AG09309 (cell line): ENCODE data around the gene GCGR.

Source experiments
- DNase-seq: peaks from one replicate; pipeline ENCODE4 v3.0.0-alpha.2; 2010; ENCODE audit warnings: low read depth
- H3K4me3 ChIP-seq: 2 replicates; pipeline ENCODE4 v1.5.1; 2011; ENCODE audit warnings: mild to moderate bottlenecking, low read depth, low read length, moderate library complexity; ENCODE audit not compliant: control insufficient read depth
- TF ChIP-seq, protein P1 (sequence below): IDR thresholded peaks from 2 replicates; pipeline ENCODE4 v1.5.1; 2011; ENCODE audit warnings: mild to moderate bottlenecking, low read depth, low read length, inconsistent platforms; ENCODE audit not compliant: insufficient read depth, control insufficient read depth; ENCODE audit errors: missing control alignments

Gene GCGR

DNA sequence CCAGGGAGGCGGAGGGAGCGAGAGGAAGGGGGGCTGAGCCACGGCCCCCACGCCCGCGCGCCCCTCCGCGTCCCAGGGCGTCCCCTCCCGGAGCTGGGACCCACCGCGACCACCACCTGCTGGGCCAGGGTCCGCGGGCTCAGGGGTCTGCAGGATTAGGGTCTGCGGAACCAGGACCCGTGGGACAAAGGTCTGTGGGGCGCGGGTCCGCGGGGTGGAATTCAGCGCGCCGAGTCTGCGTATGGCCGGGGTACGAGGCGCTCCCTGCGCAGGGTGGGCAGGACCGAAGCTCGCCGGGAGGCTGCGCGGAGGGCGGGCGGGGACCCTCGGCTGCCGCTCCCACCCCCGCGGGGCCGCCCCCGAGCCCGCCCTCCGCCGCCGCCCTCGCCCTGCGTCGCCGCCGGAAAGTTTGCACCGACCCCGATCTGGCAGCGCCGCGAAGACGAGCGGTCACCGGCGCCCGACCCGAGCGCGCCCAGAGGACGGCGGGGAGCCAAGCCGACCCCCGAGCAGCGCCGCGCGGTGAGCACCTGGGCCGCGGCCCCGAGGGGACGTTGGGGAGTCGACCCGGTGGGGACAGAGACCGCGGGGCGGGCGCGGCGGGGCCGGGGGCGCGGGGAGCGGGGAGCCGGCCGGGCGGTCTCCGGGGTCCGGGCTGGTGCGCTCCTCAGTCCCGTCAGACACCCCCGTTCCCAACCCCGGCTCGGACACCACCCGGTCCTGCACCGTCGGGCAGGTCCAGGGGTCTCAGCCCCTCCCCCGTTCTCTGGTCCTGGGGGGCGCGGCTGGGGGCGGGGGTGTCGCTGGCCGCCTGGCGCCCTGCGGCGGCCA is at the start of gene GCGR:
Gene GCGR (plus strand): TSS at position 423 of the 831 bp plus-strand sequence. CDS start 4,869 bp downstream, outside the sequence.
- TF ChIP-seq, protein P1, sequence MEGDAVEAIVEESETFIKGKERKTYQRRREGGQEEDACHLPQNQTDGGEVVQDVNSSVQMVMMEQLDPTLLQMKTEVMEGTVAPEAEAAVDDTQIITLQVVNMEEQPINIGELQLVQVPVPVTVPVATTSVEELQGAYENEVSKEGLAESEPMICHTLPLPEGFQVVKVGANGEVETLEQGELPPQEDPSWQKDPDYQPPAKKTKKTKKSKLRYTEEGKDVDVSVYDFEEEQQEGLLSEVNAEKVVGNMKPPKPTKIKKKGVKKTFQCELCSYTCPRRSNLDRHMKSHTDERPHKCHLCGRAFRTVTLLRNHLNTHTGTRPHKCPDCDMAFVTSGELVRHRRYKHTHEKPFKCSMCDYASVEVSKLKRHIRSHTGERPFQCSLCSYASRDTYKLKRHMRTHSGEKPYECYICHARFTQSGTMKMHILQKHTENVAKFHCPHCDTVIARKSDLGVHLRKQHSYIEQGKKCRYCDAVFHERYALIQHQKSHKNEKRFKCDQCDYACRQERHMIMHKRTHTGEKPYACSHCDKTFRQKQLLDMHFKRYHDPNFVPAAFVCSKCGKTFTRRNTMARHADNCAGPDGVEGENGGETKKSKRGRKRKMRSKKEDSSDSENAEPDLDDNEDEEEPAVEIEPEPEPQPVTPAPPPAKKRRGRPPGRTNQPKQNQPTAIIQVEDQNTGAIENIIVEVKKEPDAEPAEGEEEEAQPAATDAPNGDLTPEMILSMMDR, result no peak
- H3K4me3 ChIP-seq, result no peak within 1 kb of the TSS
- no peak for DNase-seq

DNA sequence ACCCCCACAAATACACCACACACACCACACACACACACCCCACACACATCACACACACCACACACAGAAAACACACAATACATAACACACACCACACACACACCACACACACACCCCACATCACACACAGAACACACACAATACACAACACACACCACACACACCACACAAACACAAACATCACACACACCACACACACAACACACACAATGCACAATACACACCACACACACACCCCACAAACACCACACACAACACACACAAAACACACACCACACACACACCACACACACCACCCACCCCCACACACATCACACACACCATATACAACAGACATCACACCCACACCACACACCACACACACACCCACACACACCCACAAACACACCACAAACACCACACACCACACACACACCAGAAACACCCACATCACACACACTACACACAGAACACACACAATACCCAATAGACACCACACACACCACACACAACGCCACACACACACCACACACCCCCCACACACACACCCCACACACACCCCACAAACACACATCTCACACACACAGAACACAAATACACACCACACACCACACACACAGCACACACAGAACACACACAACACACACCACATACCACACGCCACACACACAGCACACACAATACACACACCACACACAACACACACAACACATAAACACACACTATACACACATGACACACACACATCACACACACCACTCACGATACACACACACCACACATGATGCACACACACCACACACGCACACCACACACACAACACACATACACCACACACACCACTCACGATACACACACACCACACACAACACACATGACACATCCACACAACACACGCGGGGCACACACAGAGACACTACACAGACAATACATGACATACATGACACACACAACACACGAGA is 11.0 kb upstream of the GCGR start:
- no peak for DNase-seq

DNA sequence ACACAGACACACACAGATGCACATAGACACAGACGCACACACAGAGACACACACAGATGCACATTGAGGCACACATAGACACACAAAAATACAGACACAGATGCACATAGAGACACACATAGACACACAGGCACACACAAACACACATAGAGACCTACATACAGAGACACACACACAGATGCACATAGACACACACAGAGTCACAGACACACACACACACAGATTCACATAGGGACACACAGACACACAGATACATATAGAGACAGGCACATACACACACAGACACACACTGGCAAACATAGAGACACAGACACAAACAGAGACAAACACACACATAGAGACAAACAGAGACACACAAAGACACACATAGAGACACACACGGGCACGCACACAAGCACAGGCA is 9.9 kb upstream of the GCGR start:
- TF ChIP-seq, protein P1, result no peak
- no peak for DNase-seq
- H3K4me3 ChIP-seq, result no peak overlapping the region

More for the DNA sequence above, 11.0 kb upstream of the GCGR start:
- TF ChIP-seq, protein P1, result no peak
- H3K4me3 ChIP-seq, result no peak overlapping the region

DNA sequence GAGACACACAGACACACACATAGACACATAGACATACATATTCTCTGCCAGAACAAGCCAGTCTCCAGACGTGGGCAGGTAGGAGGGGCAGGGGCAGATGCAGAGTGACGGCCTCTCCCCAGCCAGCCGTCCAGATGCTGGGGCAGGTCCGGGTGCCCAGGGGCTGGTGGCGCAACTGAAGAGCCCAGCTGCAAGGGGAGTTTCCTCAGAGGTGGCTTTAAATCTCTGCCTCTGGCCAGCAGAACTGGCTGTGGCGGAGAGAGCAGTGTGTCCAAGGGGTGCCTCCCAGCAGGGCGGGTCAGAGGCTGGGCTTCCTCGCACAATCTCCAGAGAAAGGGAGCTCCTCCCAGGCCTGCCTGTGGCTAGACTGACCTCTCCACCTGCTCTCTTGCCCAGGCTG is 9.4 kb upstream of the GCGR start:
- no peak overlapping the region for H3K4me3 ChIP-seq
- TF ChIP-seq, protein P1, result no peak
- no peak for DNase-seq

DNA sequence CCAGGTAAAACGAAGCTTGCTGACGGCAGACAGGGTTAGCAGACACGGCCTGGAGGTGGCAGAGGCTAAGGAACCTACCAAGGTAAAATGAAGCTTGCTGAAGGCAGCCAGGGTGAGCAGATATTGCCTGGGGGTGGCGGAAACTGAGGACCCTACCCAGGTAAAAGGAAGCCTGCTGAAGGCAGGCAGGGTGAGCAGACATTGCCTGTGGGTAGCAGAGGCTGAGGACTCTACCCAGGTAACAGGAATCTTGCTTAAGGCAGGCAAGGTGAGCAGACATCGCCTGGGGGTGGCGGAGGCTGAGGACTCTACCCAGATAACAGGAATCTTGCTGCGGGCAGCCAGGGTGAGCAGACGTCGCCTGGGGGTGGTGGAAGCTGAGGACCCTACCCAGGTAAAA is 2.6 kb upstream of the GCGR start:
- H3K4me3 ChIP-seq, result no peak overlapping the region
- TF ChIP-seq, protein P1, result no peak
- no peak for DNase-seq

DNA sequence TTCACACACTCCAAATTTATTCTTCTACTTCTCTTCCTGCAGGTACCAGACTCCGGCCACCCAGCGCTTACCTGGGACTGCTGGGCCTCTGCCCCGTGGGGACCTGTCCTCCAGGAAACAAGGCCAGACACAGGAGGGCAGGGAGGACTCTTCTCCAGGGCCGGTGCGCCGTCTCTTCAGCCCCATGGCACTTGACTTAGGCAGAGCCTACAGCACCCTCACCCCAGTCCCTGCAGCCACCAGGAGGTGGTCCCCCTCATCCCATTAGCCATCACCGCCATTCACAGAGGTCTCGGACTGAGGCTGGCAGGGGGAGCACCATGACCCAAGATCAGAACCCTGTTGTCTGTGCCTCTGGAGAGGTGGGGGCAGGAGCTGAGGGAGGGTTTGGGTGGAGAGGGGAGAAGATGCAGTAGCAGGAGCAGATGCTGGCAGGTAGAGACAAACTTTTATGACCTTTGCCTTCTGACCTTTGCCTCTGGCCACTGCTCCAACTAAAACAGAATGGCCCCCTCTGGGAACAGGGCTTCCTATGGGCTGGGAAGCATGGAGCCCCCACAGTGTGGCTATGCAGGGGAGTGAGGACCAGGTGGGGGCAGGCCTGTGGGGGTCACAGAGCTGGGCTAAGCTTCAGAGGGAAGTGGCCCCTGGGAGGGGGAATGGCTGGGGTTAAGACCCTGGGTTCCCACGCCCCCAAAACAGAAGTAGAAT is 1.7 kb upstream of the GCGR start:
- DNase-seq, result no peak
- no peak overlapping the region for H3K4me3 ChIP-seq
- TF ChIP-seq, protein P1, result no peak
